HCT116 (cell line): ENCODE measurements around the gene OST4. TPM values are rescaled to one million over a fixed set of nuclear protein-coding genes. Genes with fewer than 3 reads are reported as not detected.

ENCODE experiments used
- ATAC-seq: fragments of 200-7000 bp; cut with Tn5 transposase; 2 replicates; pipeline ENCODE4 v1.9.1; 2020; ENCODE audit warnings: mild to moderate bottlenecking, moderate library complexity
- BruUV-seq: library from RNA; stranded (reverse); fragments of 400-500 nt; replicated peaks from 2 replicates; lab custom pipeline; 2021; lab: Mats Ljungman, UMichigan
- CTCF ChIA-PET: fragments of 300-600 bp; sonication (Branson Sonifier 250); formaldehyde crosslinking; loops from one replicate; lab custom pipeline; 2021; ENCODE audit warnings: antibody characterized with exemption; lab: Charles Lee
- POLR2A ChIA-PET: fragments of 300-600, 350-600 bp; sonication (Branson Sonifier 250); formaldehyde crosslinking; loops from one replicate; lab custom pipeline; 2021; ENCODE audit warnings: antibody characterized with exemption; lab: Charles Lee
- RAD21 ChIA-PET, 2 experiments: fragments of 300-600 bp; sonication (Branson Sonifier 250); formaldehyde crosslinking; loops; one replicate each; lab custom pipeline; 2023; ENCODE audit warnings: low total read pairs in 2 of 2; ENCODE audit not compliant: uncharacterized antibody in 2 of 2, unreplicated experiment in 2 of 2, low non-redundant PET in 1 of 2; lab: Charles Lee
- DNase-seq: peaks from one replicate; pipeline ENCODE4 v3.0.0-alpha.2; 2010; ENCODE audit warnings: low read depth, low spot score
- H2AFZ ChIP-seq: fragments of 200-600 bp; shearing (Covaris generic), sonication (generic); 2 replicates; pipeline ENCODE4 v1.6.1; 2017; ENCODE audit warnings: low read depth, mixed run types, mixed read lengths, antibody characterized with exemption, low read length; ENCODE audit not compliant: poor library complexity, severe bottlenecking
- H3K27ac ChIP-seq: 2 replicates; pipeline ENCODE4 v1.5.1; 2012; ENCODE audit warnings: low read depth, low read length
- H3K27me3 ChIP-seq: fragments of 200-600 bp; sonication (generic); 2 replicates; pipeline ENCODE4 v1.6.1; 2016; ENCODE audit warnings: mixed run types, low read length, mixed read lengths; ENCODE audit not compliant: insufficient read depth
- H3K36me3 ChIP-seq, 2 experiments: fragments of 200-500 bp in 1 of 2; fragments of 200-600 bp in 1 of 2; sonication (Bioruptor generic) in 1 of 2; sonication (generic) in 1 of 2; 2 replicates each; pipeline versions ENCODE4 v1.5.1 to v1.6.1; 2014 to 2016; ENCODE audit warnings: low read length in 2 of 2, inconsistent platforms in 1 of 2, mixed read lengths in 1 of 2, mixed run types in 1 of 2; ENCODE audit not compliant: insufficient read depth in 2 of 2, control insufficient read depth in 1 of 2
- H3K4me1 ChIP-seq, 2 experiments: fragments of 200-600 bp in 1 of 2; sonication (generic) in 1 of 2; 2 replicates each; pipeline versions ENCODE4 v1.5.1 to v1.6.1; 2012 to 2017; ENCODE audit warnings: low read length in 2 of 2, inconsistent platforms in 1 of 2, mild to moderate bottlenecking in 1 of 2, mixed read lengths in 1 of 2, mixed run types in 1 of 2, moderate library complexity in 1 of 2; ENCODE audit not compliant: insufficient read depth in 2 of 2, control insufficient read depth in 1 of 2
- H3K4me2 ChIP-seq: fragments of 200-600 bp; sonication (generic); 2 replicates; pipeline ENCODE4 v1.6.1; 2017; ENCODE audit warnings: mixed run types, low read length, mixed read lengths
- H3K4me3 ChIP-seq, 2 experiments: fragments of 200-600 bp in 1 of 2; sonication (generic) in 1 of 2; replicated peaks in 1 of 2; 2 replicates each; pipeline ENCODE4 v1.5.1; 2011 to 2016; ENCODE audit warnings: low read length in 2 of 2, control low read depth in 1 of 2, low read depth in 1 of 2, mild to moderate bottlenecking in 1 of 2, mixed read lengths in 1 of 2, mixed run types in 1 of 2
- H3K79me2 ChIP-seq: fragments of 200-600 bp; sonication (generic); 2 replicates; pipeline ENCODE4 v1.6.1; 2017; ENCODE audit warnings: mild to moderate bottlenecking, mixed run types, low read length, moderate library complexity, mixed read lengths; ENCODE audit not compliant: insufficient read depth
- H3K9ac ChIP-seq: fragments of 200-600 bp; sonication (generic); 2 replicates; pipeline ENCODE4 v1.6.1; 2016; ENCODE audit warnings: low read length, mixed read lengths
- H3K9me2 ChIP-seq: fragments of 200-600 bp; sonication (generic), shearing (Covaris generic); 2 replicates; pipeline ENCODE4 v1.6.1; 2017; ENCODE audit warnings: mixed run types, mild to moderate bottlenecking, moderate library complexity; ENCODE audit not compliant: insufficient read depth
- H3K9me3 ChIP-seq, 2 experiments: fragments of 200-500 bp in 1 of 2; fragments of 200-600 bp in 1 of 2; sonication (Bioruptor generic) in 1 of 2; sonication (generic) in 1 of 2; 2 replicates each; pipeline ENCODE4 v1.6.1; 2014 to 2017; ENCODE audit warnings: low read length in 2 of 2, mixed read lengths in 2 of 2, inconsistent platforms in 1 of 2, low read depth in 1 of 2, mild to moderate bottlenecking in 1 of 2, mixed run types in 1 of 2, moderate library complexity in 1 of 2; ENCODE audit not compliant: control insufficient read depth in 1 of 2, insufficient read depth in 1 of 2
- H4K20me1 ChIP-seq: fragments of 200-600 bp; sonication (generic), shearing (Covaris generic); 2 replicates; pipeline ENCODE4 v1.6.1; 2017; ENCODE audit warnings: mixed run types, mild to moderate bottlenecking, moderate library complexity; ENCODE audit not compliant: insufficient read depth
- CTCF ChIP-seq, 3 experiments: fragments of 200-600 bp in 1 of 3; sonication (generic) in 1 of 3; IDR thresholded peaks in 2 of 3; conservative IDR thresholded peaks in 1 of 3; 2 replicates each; pipeline ENCODE4 v1.5.1; 2012 to 2017; ENCODE audit warnings: low read depth in 2 of 3, low read length in 2 of 3, antibody characterized with exemption in 1 of 3, borderline replicate concordance in 1 of 3, control low read depth in 1 of 3, mild to moderate bottlenecking in 1 of 3, mixed read lengths in 1 of 3, mixed run types in 1 of 3, moderate library complexity in 1 of 3; ENCODE audit not compliant: insufficient read depth in 1 of 3
- EGR1 ChIP-seq: IDR thresholded peaks from 2 replicates; pipeline ENCODE4 v1.6.1; 2012; ENCODE audit warnings: low read depth
- EZH2 ChIP-seq: fragments of 200-600 bp; sonication (generic); IDR thresholded peaks from 2 replicates; pipeline ENCODE4 v1.6.1; 2017; ENCODE audit warnings: antibody characterized with exemption, mixed run types
- REST ChIP-seq: IDR thresholded peaks from 2 replicates; pipeline ENCODE4 v1.6.1; 2012; ENCODE audit warnings: low read depth
- ZBTB33 ChIP-seq: IDR thresholded peaks from 2 replicates; pipeline ENCODE4 v1.6.1; 2011; ENCODE audit warnings: mild to moderate bottlenecking, low read length, moderate library complexity; ENCODE audit not compliant: insufficient replicate concordance; ENCODE audit errors: extremely low read depth
- ZNF274 ChIP-seq: fragments of 200-500 bp; sonication (Bioruptor generic); IDR thresholded peaks from 2 replicates; pipeline ENCODE4 v1.6.1; 2014; ENCODE audit warnings: mild to moderate bottlenecking, low read depth, low read length, inconsistent platforms
- intact Hi-C: fragments of 100-400 bp; cut with micrococcal nuclease; formaldehyde crosslinking; loops from 2 replicates; pipeline ENCODE4 v1.10.0; 2022
- total RNA-seq: library from RNA; stranded (reverse); gene quantifications from one replicate; pipeline ENCODE4 v1.2.1, GENCODE V29; 2021; ENCODE audit not compliant: unreplicated experiment

OST4 gene
- total RNA-seq, 1 experiment from 2014 or later = 187 TPM

- no peak overlapping the region for H3K9ac ChIP-seq
- peaks cover 4 to 7% of the 10 kb centered on the region in 2 experiments; a peak in 2 of 4 replicates for H3K36me3 ChIP-seq
- BruUV-seq = no TSS peak
- intact Hi-C loops = no loop called here
- H3K4me2 ChIP-seq = no peak overlapping the region
- no peak overlapping the region for H3K27ac ChIP-seq
- no peaks in the 10 kb centered on the region for H3K27me3 ChIP-seq
- ChIA-PET POLR2A (no interaction called here), CTCF (interaction anchor here (1.0 to 1.1 kb wide), 2 partner anchors 63 to 179 kb away, joined by 3 to 7 read pairs; no protein-coding TSS in a partner anchor), RAD21 (no interaction called here)
- H3K79me2 ChIP-seq = peaks cover 26% of the 10 kb centered on the region
- no peaks in the 10 kb centered on the region for H3K9me2 ChIP-seq
- H2AFZ ChIP-seq = no peak overlapping the region
- no peaks in the 10 kb centered on the region for H3K9me3 ChIP-seq
- DNase-seq = no peak
- peaks cover 26 to 36% of the 10 kb centered on the region in 2 experiments for H3K4me1 ChIP-seq
- ATAC-seq = no peak
- TF ChIP-seq EZH2 (no peak), EGR1 (no peak), ZBTB33 (no peak), ZNF274 (no peak)
- H4K20me1 ChIP-seq = no peaks in the 10 kb centered on the region
- no peak overlapping the region for H3K4me3 ChIP-seq
Observed at GRCh38 chr2:27024812-27025211, 46.6 kb downstream of the OST4 start.

GRCh38 chr2:27024188-27024587 lies 47.3 kb downstream of the OST4 start:
- H3K9ac ChIP-seq = no peak overlapping the region
- POLR2A ChIA-PET = no interaction called here
- intact Hi-C loops = no loop called here

More at GRCh38 chr2:27024188-27024587, 47.3 kb downstream of the OST4 start:
- Histone ChIP-seq H3K4me2 (no peak overlapping the region), H3K36me3 (peaks cover 4 to 5% of the 10 kb centered on the region in 2 experiments; a peak in 2 of 4 replicates), H2AFZ (no peak overlapping the region), H3K27me3 (no peaks in the 10 kb centered on the region), H3K4me1 (peaks cover 27 to 31% of the 10 kb centered on the region in 2 experiments), H4K20me1 (no peaks in the 10 kb centered on the region), H3K9me2 (no peaks in the 10 kb centered on the region), H3K27ac (no peak overlapping the region), H3K9me3 (no peaks in the 10 kb centered on the region), H3K4me3 (no peak overlapping the region), H3K79me2 (peaks cover 19% of the 10 kb centered on the region)
- ChIA-PET RAD21 (interaction anchor here in 1 of 2 experiments (0.7 kb wide), 1 partner anchor 62 kb away, joined by 3 read pairs; no protein-coding TSS in a partner anchor), CTCF (interaction anchor here (1.0 to 1.1 kb wide), 2 partner anchors 63 to 178 kb away, joined by 3 to 7 read pairs; no protein-coding TSS in a partner anchor)
- ATAC-seq (peak; percentile 33; the same call in 1 of the 2 replicates), DNase-seq (no peak)
- no TSS peak for BruUV-seq
- no peak for TF ChIP-seq REST
- TF ChIP-seq CTCF (IDR thresholded peaks at IDR 0.05 in 2 of 3, conservative IDR thresholded peaks at IDR 0.05 in 1 of 3; ENCODE audit: borderline replicate concordance in 1 of 3, insufficient read depth in 1 of 3, low read depth in 2 of 3, low read length in 2 of 3) = peak in 2 of 3 experiments; percentile 20 to 38; a peak in 2 of 6 replicates
- TF ChIP-seq ZBTB33 = no peak
